CD1c-positive myeloid dendritic cell (primary cell): ENCODE measurements around the gene ACVR1B.
A peak's percentile ranks its signal among the peaks of the same experiment; 100 is the strongest.

Source experiments
- DNase-seq: peaks from one replicate; pipeline ENCODE4 v3.0.0-alpha.2; 2016; ENCODE audit errors: extremely low spot score

ACVR1B gene

DNA sequence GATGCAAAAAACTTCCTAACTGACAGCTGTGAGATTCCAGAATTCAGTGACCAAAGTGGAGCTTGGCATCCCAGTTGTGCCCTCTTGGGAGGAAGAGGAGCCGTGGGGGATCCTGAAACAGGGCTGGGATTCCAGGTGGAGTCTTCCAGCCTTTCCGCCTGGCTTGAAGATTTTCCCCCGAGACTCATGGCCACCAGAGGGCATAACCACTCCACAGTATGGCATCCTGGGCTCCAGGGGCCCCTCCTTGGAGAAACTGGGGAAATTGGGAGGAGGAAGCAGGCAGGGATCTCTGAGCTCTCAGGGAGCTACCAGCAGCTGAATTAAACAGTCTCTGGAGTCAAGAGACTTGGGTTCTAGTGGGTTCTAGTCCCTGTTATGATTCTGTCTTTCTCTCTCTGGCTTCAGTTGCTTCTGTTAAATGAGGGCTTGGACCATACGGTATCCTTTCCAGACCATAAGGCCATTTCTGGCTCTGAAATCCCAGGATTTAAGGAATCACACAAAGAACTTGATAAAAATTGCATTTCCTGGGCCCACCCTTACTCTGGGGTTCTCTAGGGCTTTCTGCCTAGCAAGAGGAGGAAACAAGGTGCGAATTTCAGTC lies 52.6 kb downstream of the ACVR1B start:
- DNase-seq, result peak; percentile 59

DNA sequence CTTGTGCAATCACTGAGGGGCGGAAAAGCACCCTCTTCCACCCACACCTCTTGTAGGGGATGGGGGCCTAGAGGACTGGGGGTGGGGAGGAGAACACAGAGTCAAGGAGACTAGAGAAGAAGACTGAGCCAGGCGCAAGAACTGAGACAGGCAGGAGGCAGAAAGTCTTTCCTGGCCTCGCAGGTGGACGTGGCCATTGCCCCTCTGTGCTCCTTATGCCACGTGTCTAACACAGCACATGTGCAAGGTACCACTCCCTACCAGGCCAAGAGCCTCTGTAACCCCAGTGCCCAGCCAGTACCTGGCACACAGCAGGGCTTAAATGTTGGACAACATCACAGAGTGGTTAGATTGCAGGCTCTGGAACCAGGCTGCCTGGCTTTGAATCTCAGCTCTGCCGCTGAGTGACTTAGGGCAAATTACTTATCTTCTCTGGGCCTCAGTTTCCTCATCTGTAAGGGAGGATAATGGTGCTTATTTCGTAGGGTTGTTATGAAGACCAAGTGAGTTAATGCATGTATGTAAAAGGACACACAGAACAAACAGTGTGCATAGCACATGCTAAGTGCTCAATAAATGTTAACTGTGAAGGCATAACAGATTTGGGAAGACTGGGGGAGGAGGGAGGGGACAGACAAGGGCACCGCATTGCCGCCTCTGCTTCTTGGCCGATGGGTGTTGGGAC lies 53.9 kb downstream of the ACVR1B start:
- DNase-seq, result no peak

DNA sequence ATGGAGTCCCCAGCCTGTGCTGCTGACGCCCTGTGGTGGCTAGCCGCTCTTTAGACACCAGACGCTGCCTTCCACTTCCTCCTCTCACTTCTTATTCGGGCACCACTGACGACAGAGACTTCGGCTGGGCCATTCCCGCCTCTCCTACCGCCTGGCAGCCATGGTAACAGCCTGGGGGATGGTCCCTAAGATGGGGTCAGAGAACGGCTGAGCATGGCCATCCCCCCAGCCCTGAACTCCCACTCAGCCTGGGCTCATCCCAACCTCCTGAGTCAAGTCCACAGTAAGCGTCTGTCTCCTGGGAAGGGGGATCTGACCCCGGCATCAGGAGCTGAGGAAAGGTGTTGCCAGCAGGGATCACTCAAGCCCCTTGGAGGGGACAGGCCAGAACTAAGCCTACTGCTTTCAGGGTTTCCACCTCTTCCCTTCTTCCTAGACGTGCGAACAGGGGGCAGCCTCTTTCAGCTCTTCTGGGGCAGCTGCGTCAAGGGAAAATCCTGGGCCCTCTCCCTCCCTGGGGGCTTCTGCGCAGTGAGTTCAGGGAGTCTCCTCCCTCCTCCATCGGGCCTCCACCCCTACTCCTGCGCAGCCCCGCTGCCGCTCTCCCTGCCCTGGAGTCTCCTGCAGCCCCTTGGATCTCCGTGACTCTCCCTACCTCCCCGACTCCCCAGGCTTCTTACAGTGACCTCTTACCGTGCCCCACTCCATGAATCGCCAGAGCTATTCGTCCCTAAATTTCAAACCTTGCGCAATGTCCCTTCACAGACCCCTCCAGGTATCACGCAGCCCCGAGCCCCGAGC lies 54.6 kb downstream of the ACVR1B start:
- peak; percentile 92 for DNase-seq

DNA sequence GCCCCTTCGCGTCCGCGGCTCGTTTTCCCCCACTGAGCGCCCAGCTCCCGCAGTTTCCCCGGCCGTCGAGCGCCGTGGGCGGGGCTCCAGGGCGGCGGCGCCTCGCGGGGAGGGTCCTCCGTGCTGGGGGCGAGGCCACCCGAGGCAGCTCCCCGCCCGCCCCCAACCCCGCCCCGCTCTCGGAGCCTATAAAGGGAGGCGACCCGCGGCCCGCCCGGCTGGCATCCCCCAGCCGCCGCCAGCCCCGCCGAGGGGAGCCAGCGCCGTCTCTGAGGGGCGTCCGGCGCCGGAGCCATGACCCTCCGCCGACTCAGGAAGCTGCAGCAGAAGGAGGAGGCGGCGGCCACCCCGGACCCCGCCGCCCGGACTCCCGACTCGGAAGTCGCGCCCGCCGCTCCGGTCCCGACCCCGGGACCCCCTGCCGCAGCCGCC lies 55.2 kb downstream of the ACVR1B start, which contains the start of gene TAMALIN:
TAMALIN (plus strand) TSS at position 221 of the 432 bp plus-strand sequence; CDS start at position 295, 74 bp downstream.
- DNase-seq, result peak; percentile 73

- peak; percentile 74 for DNase-seq
Observed at GRCh38 chr12:52007158-52007921, 55.8 kb downstream of the ACVR1B start.

GRCh38 chr12:52007982-52008510 lies 56.5 kb downstream of the ACVR1B start:
- no peak for DNase-seq

DNA sequence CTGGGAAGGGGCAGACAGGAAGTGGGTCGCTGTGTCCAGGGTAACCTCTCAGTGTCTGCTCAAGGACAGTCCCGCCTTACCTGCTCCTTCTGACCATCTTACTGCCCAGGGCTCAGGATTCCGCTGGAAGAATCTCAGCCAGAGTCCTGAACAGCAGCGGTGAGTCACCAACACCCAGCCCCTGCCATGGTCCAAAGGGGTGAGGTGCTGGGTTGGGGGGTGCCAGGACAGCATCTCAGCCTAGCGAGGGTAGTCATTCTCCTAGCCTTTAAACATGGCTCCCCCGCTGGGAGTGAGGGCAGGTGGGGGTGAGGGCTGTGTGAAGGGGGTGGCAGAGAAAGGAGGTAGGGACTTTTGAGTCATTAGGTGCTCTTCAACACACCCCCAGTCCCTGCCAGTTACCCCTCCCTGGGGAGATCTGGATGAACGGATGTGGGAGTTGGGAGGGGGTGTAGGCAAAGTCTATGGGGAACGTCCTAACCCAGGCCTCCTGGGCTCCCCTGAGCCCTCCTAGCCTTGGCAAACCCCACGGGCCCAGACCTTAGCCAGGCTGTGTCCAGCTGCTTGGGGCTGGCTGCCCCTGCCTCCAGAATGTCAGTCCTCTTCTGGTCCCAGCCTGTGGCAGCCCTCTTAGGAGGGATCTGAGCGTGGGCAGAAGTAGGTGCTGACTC lies 57.7 kb downstream of the ACVR1B start:
- no peak for DNase-seq

DNA sequence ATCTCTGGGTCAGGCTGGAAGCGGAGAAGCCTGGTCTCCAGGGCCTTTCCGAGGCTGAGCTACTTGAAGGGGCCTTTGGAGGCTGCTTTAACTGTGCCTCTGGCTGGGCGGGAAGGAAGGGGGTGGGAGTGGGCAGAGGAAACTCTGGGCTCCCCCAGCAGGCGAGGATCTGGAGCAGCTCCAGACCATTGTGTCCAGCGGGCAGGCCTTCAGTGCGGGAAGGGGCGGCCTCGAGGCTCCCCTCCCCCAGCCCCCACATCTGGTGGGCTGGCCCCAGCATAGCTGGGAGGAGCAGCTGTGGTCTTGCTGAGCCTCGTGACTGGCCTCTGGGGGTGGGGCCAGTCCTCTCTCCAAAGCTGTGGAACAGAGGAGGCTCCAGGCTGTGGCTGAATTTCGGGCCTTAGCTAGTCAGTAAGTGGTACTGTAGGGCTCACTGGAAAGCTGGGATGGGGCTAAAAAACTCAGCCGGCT lies 58.7 kb downstream of the ACVR1B start:
- no peak for DNase-seq

GRCh38 chr12:52010692-52011601 lies 59.4 kb downstream of the ACVR1B start:
- DNase-seq, result no peak

GRCh38 chr12:52011602-52012214 lies 60.2 kb downstream of the ACVR1B start:
- no peak for DNase-seq

GRCh38 chr12:52013626-52014310 lies 62.3 kb downstream of the ACVR1B start:
- no peak for DNase-seq

DNA sequence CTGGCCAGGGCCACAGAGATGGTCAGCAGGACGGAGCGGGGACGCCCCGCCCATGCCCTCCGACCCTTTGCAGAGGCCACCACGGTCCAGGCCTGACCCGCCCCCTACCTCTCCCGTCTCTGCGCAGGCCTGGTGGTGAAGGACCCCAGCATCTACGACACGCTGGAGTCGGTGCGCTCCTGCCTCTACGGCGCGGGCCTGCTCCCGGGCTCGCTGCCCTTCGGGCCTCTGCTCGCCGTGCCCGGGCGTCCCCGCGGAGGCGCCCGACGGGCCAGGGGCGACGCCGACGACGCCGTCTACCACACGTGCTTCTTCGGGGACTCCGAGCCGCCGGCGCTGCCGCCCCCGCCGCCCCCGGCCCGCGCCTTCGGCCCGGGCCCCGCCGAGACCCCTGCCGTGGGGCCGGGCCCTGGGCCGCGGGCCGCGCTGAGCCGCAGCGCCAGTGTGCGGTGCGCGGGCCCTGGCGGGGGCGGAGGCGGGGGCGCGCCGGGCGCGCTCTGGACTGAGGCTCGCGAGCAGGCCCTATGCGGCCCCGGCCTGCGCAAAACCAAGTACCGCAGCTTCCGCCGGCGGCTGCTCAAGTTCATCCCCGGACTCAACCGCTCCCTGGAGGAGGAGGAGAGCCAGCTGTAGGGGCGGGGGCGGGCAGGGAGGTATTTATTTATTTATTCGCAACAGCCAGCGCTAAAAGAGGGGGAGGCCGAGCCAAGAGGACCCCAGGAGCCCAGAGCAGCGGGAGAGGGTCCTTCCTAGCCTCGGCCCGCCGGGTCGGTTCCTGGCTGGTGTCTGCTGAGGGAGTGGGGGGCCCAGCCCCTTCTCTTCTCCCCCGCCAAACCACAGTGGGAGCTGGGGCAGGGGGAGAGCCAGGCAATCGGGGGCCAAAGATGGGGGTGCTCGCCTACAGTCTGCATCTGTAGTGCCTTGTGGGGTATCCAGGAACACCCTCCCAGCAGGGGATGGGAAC lies 63.4 kb downstream of the ACVR1B start:
- DNase-seq, result no peak

- no peak for DNase-seq
Observed at GRCh38 chr12:52015532-52016041, 64.1 kb downstream of the ACVR1B start.

- no peak for DNase-seq
Observed at GRCh38 chr12:52018433-52019112, 67.1 kb downstream of the ACVR1B start.

DNA sequence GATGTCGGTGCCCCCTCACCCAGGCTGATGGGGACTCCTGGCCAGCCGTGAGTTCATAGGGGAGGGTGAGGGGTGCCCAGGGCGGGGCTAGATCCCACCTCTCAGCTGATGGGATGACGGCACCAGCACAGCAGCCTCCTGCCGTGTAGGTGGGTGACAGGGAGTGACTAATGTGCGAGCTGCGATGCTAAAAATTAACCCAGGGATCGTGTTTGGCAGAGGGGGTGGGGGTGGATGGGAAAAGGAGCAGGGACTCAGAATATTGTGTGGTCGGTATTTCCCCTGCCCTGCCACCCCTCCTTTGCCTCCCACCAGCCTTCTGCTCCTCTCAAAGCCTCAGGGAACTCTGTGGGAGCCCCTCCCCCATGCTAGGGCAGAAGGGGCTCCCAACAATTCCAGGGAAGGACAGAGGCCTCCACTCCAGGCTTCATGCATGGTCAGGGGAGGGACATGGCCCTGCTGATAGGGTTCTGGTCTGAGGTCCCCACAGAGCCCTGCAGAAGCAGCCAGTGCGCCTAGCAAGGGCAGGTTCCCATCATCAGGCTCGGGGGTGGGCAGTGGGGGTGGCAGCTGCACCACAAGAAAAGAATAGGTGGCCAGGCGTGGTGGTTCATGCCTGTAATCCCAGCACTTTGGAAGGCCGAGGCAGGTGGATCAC lies 67.7 kb downstream of the ACVR1B start:
- DNase-seq, result no peak
